KMS-11 (cell line): ENCODE data around the gene CDC73.

Experiments used
- H2AFZ ChIP-seq: fragments of 200-600 bp; sonication (generic); 2 replicates; pipeline ENCODE4 v1.6.1; 2016; ENCODE audit warnings: antibody characterized with exemption, mixed run types, low read depth
- H3K27ac ChIP-seq: fragments of 200-600 bp; sonication (generic); 2 replicates; pipeline ENCODE4 v1.6.1; 2016; ENCODE audit warnings: mild to moderate bottlenecking, mixed run types
- H3K27me3 ChIP-seq: fragments of 200-600 bp; sonication (generic); 2 replicates; pipeline ENCODE4 v1.6.1; 2017; ENCODE audit warnings: mild to moderate bottlenecking, low read depth, mixed run types, moderate library complexity; ENCODE audit not compliant: insufficient read depth
- H3K36me3 ChIP-seq: fragments of 200-600 bp; sonication (generic); 2 replicates; pipeline ENCODE4 v1.6.1; 2017; ENCODE audit warnings: mild to moderate bottlenecking, mixed run types; ENCODE audit not compliant: insufficient read depth
- H3K4me1 ChIP-seq: fragments of 200-600 bp; sonication (generic); 2 replicates; pipeline ENCODE4 v1.6.1; 2016; ENCODE audit warnings: mild to moderate bottlenecking, low read depth, mixed run types; ENCODE audit not compliant: poor library complexity, severe bottlenecking
- H3K4me2 ChIP-seq: fragments of 200-600 bp; sonication (generic); 2 replicates; pipeline ENCODE4 v1.7.0; 2016; ENCODE audit warnings: mild to moderate bottlenecking, mixed run types
- H3K4me3 ChIP-seq: fragments of 200-600 bp; sonication (generic); IDR thresholded peaks from 2 replicates; pipeline ENCODE4 v1.6.1; 2017; ENCODE audit warnings: low read depth, low read length, mixed read lengths; ENCODE audit not compliant: insufficient read depth
- H3K79me2 ChIP-seq: fragments of 200-600 bp; sonication (generic); 2 replicates; pipeline ENCODE4 v1.6.1; 2016; ENCODE audit warnings: low read depth, mixed run types; ENCODE audit not compliant: insufficient read depth
- H3K9ac ChIP-seq: fragments of 200-600 bp; sonication (generic); 2 replicates; pipeline ENCODE4 v1.6.1; 2016; ENCODE audit warnings: mild to moderate bottlenecking, mixed run types
- H4K20me1 ChIP-seq: fragments of 200-600 bp; sonication (generic); 2 replicates; pipeline ENCODE4 v1.6.1; 2016; ENCODE audit warnings: mild to moderate bottlenecking, mixed run types; ENCODE audit not compliant: insufficient read depth
- TF ChIP-seq, protein P1 (sequence below): fragments of 200-600 bp; sonication (generic); conservative IDR thresholded peaks from 2 replicates; pipeline ENCODE4 v1.6.1; 2017; ENCODE audit warnings: low read depth, mild to moderate bottlenecking, antibody characterized with exemption, low read length, moderate library complexity, mixed read lengths

The CDC73 gene

DNA sequence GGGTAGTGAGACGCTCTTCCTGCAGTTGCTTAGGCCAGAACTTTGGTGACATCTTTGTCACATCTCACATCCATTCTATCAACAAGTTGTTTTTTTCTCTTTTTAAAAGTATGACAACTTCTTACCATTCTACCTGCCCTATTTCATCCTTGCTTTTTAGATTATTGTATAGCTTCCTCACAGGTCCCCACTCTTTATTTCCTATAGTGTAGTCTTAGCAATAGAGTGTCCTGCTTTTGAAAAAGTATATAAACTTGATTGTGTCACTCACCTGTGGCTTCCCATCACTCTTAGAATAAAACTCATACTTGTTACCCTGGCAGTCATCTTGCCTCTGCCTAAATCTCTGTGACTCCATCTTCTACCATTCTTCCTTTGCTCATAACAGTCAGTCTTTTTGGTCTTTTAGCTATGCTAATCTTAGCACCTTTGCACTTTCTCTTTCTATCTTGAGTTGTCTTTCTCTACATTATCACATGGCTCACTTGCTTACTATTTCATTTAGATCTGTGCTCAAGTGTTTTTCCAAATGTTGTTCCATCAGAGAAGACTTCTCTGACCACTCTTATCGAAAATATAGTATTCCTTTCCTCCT, 9.5 kb downstream of the CDC73 start:
- Histone ChIP-seq H3K4me1 (peaks cover 17% of the 10 kb centered on the region), H3K27me3 (no peaks in the 10 kb centered on the region), H3K9ac (no peak overlapping the region), H3K36me3 (peaks cover 16% of the 10 kb centered on the region; the same call in 1 of the 2 replicates), H2AFZ (no peak overlapping the region), H4K20me1 (no peaks in the 10 kb centered on the region), H3K27ac (no peak overlapping the region), H3K79me2 (peaks cover 58% of the 10 kb centered on the region), H3K4me3 (no peak overlapping the region), H3K4me2 (no peak overlapping the region)
- TF ChIP-seq, protein P1, sequence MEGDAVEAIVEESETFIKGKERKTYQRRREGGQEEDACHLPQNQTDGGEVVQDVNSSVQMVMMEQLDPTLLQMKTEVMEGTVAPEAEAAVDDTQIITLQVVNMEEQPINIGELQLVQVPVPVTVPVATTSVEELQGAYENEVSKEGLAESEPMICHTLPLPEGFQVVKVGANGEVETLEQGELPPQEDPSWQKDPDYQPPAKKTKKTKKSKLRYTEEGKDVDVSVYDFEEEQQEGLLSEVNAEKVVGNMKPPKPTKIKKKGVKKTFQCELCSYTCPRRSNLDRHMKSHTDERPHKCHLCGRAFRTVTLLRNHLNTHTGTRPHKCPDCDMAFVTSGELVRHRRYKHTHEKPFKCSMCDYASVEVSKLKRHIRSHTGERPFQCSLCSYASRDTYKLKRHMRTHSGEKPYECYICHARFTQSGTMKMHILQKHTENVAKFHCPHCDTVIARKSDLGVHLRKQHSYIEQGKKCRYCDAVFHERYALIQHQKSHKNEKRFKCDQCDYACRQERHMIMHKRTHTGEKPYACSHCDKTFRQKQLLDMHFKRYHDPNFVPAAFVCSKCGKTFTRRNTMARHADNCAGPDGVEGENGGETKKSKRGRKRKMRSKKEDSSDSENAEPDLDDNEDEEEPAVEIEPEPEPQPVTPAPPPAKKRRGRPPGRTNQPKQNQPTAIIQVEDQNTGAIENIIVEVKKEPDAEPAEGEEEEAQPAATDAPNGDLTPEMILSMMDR: no peak

- 0 out of 2 replicates have a peak, but pooled peaks cover 9% of the 10 kb centered on the region for H3K36me3 ChIP-seq
These were observed 18.4 kb downstream of the CDC73 start for GRCh38 chr1:193140254-193140653.

GRCh38 chr1:193141804-193142203, 20.0 kb downstream of the CDC73 start:
- TF ChIP-seq, protein P1: no peak
- H3K4me3 ChIP-seq: no peak overlapping the region
- H4K20me1 ChIP-seq: no peaks in the 10 kb centered on the region; the same call in none of the 2 replicates
- no peaks in the 10 kb centered on the region for H3K79me2 ChIP-seq
- no peak overlapping the region for H3K27ac ChIP-seq
- H3K9ac ChIP-seq: no peak overlapping the region
- no peak overlapping the region for H3K4me2 ChIP-seq
- 0 out of 2 replicates have a peak, but pooled peaks cover 9% of the 10 kb centered on the region for H3K36me3 ChIP-seq
- peaks cover 11% of the 10 kb centered on the region for H3K4me1 ChIP-seq
- no peaks in the 10 kb centered on the region for H3K27me3 ChIP-seq
- no peak overlapping the region for H2AFZ ChIP-seq

More at GRCh38 chr1:193140254-193140653, 18.4 kb downstream of the CDC73 start:
- no peaks in the 10 kb centered on the region for H3K27me3 ChIP-seq
- H3K4me3 ChIP-seq: no peak overlapping the region
- TF ChIP-seq, protein P1: no peak
- H3K79me2 ChIP-seq: 0 out of 2 replicates have a peak, but pooled peaks cover 2% of the 10 kb centered on the region
- H3K4me2 ChIP-seq: no peak overlapping the region
- H3K4me1 ChIP-seq: peaks cover 11% of the 10 kb centered on the region
- no peak overlapping the region for H3K9ac ChIP-seq
- H2AFZ ChIP-seq: no peak overlapping the region
- H4K20me1 ChIP-seq: no peaks in the 10 kb centered on the region; the same call in none of the 2 replicates
- no peak overlapping the region for H3K27ac ChIP-seq

GRCh38 chr1:193142409-193142808, 20.6 kb downstream of the CDC73 start:
- Histone ChIP-seq H3K4me3 (no peak overlapping the region), H3K4me2 (no peak overlapping the region), H3K36me3 (0 out of 2 replicates have a peak, but pooled peaks cover 9% of the 10 kb centered on the region), H3K79me2 (no peaks in the 10 kb centered on the region), H2AFZ (no peak overlapping the region), H3K9ac (no peak overlapping the region), H3K4me1 (peaks cover 11% of the 10 kb centered on the region), H4K20me1 (no peaks in the 10 kb centered on the region; the same call in none of the 2 replicates), H3K27me3 (no peaks in the 10 kb centered on the region), H3K27ac (no peak overlapping the region)
- TF ChIP-seq, protein P1: no peak
